HUES48 (cell line): ENCODE data around the gene IGSF3.

Experiments used
- H3K27ac ChIP-seq: one replicate; pipeline ENCODE4 v1.7.0; 2013; ENCODE audit warnings: low read depth, low read length, inconsistent platforms
- H3K27me3 ChIP-seq: 2 replicates; pipeline ENCODE4 v1.6.1; 2013; ENCODE audit warnings: mild to moderate bottlenecking, low read length; ENCODE audit not compliant: control insufficient read depth, insufficient read depth
- H3K36me3 ChIP-seq: 2 replicates; pipeline ENCODE4 v1.6.1; 2013; ENCODE audit warnings: low read length; ENCODE audit not compliant: control insufficient read depth, insufficient read depth
- H3K4me1 ChIP-seq: 2 replicates; pipeline ENCODE4 v1.6.1; 2013; ENCODE audit warnings: mild to moderate bottlenecking, low read length; ENCODE audit not compliant: control insufficient read depth, insufficient read depth
- H3K4me3 ChIP-seq: 2 replicates; pipeline ENCODE4 v1.5.1; 2013; ENCODE audit warnings: mild to moderate bottlenecking, low read depth, low read length
- H3K9ac ChIP-seq: 2 replicates; pipeline ENCODE4 v1.6.1; 2013; ENCODE audit warnings: mild to moderate bottlenecking, low read depth, low read length, moderate library complexity
- H3K9me3 ChIP-seq: 2 replicates; pipeline ENCODE4 v1.6.1; 2013; ENCODE audit warnings: low read length; ENCODE audit not compliant: control insufficient read depth, insufficient read depth

IGSF3 gene

DNA sequence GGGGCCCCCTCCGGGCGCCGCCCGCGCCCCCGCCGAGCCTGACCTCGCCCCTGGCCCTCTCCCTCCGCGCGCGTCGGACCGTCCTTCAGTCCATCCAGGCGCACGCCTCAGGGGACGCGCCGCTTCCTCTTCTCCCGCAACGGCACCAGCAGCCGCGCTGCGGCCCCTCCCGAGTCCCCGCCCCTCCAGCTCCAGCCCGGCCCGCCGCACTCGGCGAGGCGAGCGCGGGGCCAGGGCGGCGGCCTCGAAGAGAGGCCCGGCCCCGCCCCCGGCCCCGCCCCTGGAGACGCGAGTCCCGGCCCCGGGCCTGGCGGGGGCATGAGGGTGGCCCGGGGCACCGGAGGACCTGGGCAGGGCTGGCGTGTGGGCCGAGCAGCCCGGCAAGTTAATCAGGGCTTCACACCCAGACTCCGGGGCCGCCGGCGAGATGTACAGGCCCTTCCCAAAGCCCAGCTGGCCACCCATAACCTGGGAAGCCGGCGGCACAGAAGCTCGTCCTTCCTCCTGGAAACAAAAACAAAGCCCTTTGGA lies at the start of gene IGSF3:
Gene IGSF3 (minus strand): TSS at position 159 of the 531 bp plus-strand sequence. CDS start 1,407 bp downstream, outside the sequence.
- Histone ChIP-seq H3K9me3 (no peaks in the 10 kb centered on the region), H3K4me1 (peaks cover 18% of the 10 kb centered on the region), H3K9ac (no peak within 1 kb of the TSS), H3K27ac (no peak within 1 kb of the TSS), H3K36me3 (peaks cover 3% of the 10 kb centered on the region; the same call in 1 of the 2 replicates), H3K27me3 (peaks cover 18% of the 10 kb centered on the region), H3K4me3 (peak within 1 kb of the TSS; percentile 88)

DNA sequence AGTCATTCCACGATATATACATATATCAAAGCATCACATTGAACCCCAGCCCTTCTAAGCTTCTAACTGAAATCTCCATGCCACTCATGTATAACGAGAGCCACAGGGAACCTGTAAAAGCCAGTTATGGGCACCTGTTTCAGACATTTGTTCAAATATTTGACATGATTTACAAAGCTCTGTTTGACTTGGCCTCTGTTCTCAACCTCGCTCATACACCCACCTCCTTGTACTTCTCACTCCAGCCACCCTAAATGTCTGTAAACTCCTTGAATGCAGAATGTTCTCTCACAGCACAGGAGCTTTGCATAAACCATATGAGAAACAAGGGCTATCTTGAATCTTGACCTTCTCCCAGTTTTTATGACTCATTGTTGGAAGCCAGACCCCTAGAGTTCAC lies 49.8 kb upstream of the IGSF3 start:
- Histone ChIP-seq H3K4me1 (peaks cover 11% of the 10 kb centered on the region), H3K9ac (no peak overlapping the region), H3K27me3 (no peaks in the 10 kb centered on the region), H3K27ac (no peak overlapping the region), H3K4me3 (no peak overlapping the region), H3K36me3 (no peaks in the 10 kb centered on the region), H3K9me3 (no peaks in the 10 kb centered on the region)

DNA sequence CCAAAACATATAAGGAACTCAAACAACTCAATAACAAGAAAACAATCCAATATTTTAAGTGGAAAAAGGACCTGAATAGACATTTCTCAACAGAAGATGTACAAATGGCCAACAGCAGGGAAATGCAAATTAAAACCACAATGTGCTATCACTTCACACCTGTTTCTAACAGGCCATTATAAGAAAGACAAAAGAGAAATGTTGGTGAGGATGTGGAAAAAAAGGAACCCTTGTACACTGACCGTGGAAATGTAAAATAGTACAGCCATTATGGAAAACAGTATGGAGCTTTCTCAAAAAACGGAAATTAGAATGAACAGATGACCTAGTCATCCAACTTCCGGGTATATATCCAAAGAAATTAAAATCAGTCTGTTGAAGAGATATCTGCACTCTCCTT lies 48.9 kb upstream of the IGSF3 start:
- no peaks in the 10 kb centered on the region for H3K9me3 ChIP-seq
- no peak overlapping the region for H3K9ac ChIP-seq
- peaks cover 21% of the 10 kb centered on the region for H3K4me1 ChIP-seq
- no peaks in the 10 kb centered on the region for H3K36me3 ChIP-seq
- H3K27ac ChIP-seq, result no peak overlapping the region
- H3K4me3 ChIP-seq, result no peak overlapping the region
- H3K27me3 ChIP-seq, result no peaks in the 10 kb centered on the region

DNA sequence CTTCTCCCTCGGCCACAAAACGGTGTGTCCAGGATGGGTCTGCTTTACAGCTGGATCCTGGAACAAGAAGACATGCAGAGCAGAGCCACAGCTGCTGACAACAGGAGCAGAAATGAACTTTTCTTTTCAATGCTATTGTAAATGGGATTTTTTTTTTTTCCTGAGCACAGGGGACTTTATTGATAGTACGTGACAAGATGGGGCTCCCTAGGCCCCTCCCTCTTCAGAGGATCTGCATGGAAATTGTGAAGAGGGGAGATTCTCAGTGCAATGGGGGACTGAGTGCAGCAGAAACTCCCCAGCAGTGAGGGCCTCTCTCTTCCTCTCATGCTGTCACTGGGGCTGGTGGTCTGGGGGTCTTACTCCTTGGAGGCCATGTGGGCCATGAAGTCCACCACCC lies 45.9 kb upstream of the IGSF3 start:
- H3K9me3 ChIP-seq, result no peaks in the 10 kb centered on the region
- no peaks in the 10 kb centered on the region for H3K36me3 ChIP-seq
- peaks cover 22% of the 10 kb centered on the region for H3K4me1 ChIP-seq
- no peak overlapping the region for H3K9ac ChIP-seq
- H3K27ac ChIP-seq, result no peak overlapping the region
- H3K27me3 ChIP-seq, result no peaks in the 10 kb centered on the region
- H3K4me3 ChIP-seq, result no peak overlapping the region

DNA sequence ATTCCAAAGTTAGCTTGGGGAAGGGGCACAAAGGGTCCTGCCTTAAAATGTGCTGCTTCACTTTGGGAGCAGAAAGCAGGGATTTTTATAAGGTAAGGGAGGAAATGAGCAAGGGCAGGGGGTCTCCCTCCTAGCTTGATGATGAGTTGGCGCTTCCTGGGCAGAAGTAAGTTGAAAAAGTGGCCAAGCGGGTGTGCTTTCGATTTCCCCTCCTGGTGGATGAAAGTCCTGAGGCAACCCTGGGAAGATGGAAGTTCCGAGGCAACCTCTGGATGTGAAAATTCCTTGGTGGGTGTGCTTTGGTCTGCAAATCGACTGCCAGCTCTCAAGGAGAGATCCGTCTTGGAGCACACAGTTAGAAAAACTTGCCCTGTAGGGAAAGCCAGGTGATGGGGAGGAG lies 45.0 kb upstream of the IGSF3 start:
- H3K9me3 ChIP-seq, result no peaks in the 10 kb centered on the region
- no peaks in the 10 kb centered on the region for H3K36me3 ChIP-seq
- no peak overlapping the region for H3K4me3 ChIP-seq
- peaks cover 22% of the 10 kb centered on the region for H3K4me1 ChIP-seq
- no peaks in the 10 kb centered on the region for H3K27me3 ChIP-seq
- H3K9ac ChIP-seq, result peak overlapping the region; percentile 31; the same call in 1 of the 2 replicates
- H3K27ac ChIP-seq, result peak overlapping the region; percentile 60

DNA sequence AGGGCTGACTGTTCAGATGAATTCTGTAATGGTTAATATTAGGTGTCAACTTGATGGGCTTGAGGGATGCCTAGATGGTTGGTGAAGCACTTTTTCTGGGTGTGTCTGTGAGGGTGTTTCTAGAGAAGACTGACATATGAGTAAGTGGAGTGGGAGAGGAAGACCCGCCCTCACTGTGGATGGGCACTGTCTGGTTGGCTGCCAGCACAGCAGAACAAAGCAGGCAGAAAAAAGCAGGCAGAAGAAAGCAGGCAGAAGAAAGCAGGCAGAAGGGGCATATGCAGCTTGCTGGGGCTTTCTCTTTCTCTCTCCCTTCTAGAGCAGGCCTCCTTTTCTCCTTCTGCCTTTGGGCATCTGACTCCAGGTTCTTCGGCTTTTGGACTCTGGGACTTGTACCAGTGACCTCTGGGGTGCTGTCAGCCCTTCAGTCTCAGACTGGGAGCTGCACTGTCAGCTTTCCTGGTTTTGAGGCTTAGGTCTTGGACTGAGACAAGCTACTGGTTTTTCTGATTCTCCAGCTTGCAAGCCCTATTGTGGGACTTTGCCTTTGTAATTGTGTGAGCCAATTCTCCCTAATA lies 43.8 kb upstream of the IGSF3 start:
- no peaks in the 10 kb centered on the region for H3K36me3 ChIP-seq
- H3K4me3 ChIP-seq, result no peak overlapping the region
- H3K27ac ChIP-seq, result no peak overlapping the region
- H3K9me3 ChIP-seq, result no peaks in the 10 kb centered on the region
- H3K4me1 ChIP-seq, result peaks cover 22% of the 10 kb centered on the region
- H3K9ac ChIP-seq, result no peak overlapping the region
- no peaks in the 10 kb centered on the region for H3K27me3 ChIP-seq

DNA sequence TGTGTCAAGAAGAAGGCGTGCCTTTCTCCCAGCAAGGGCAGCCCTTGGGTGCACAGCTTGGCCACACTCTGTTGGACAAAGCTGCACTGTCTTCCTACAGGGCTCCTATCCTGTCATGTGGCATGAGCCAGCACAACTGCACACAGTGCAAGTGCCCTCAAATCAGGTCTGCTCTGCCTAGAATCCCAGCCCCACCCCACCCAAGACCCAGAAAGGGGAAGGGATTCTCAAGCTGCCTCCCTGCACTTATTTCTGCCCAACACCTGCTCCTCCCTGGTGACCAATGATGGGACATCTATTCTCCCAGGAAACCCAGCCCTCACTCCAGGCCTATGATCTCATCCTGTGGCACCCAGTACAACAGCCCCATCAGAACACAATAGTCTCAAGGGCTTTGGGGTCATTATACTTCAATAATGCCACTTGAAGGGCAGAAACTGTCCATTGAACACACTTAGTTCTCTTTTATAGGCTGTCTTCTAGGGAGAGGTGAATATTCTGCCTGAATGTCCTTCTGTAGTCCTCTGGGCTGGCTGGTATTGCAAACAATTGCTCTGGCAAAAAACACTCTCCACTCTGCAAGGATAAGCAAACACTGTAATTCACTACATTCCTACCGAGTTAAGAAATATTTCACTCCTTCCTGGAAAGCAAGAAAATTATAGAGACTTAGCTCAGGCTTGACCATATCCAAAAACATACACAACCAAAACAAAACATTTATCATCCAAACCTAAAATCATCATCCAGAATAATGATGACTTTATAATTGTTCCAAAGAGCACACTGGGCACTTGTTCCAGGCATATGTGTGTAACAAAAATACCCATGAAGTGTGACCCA lies 43.1 kb upstream of the IGSF3 start:
- H3K9me3 ChIP-seq, result no peaks in the 10 kb centered on the region; the same call in 1 of the 2 replicates
- no peaks in the 10 kb centered on the region for H3K27me3 ChIP-seq
- no peak overlapping the region for H3K9ac ChIP-seq
- H3K4me1 ChIP-seq, result peaks cover 22% of the 10 kb centered on the region
- no peak overlapping the region for H3K4me3 ChIP-seq
- H3K27ac ChIP-seq, result no peak overlapping the region
- H3K36me3 ChIP-seq, result no peaks in the 10 kb centered on the region

DNA sequence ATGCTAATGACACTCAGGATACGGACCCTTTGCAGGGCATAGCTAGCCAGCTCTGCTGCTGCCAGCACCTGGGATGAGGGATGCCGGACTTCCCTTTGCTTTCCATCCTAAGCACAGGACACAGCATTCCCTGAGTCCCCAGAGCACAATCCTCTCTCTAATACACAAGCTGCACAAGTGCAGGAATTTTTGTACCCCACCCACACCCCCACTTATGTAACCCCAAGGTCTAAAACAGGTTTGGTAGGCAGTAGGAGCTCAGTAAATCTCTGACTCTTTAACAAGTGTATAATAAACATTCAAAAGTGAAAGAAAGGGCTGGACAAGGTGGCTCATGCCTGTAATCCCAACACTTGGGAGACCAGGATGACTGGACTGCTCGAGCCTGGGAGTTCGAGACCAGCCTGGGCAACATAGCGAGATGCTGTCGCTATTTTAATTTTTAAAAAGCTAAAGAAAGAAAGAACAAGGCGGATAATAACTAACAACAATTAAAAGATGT lies 42.2 kb upstream of the IGSF3 start:
- H3K9me3 ChIP-seq, result no peaks in the 10 kb centered on the region; the same call in 1 of the 2 replicates
- no peaks in the 10 kb centered on the region for H3K36me3 ChIP-seq
- no peak overlapping the region for H3K4me3 ChIP-seq
- H3K4me1 ChIP-seq, result peaks cover 22% of the 10 kb centered on the region
- H3K27ac ChIP-seq, result no peak overlapping the region
- no peaks in the 10 kb centered on the region for H3K27me3 ChIP-seq
- no peak overlapping the region for H3K9ac ChIP-seq

DNA sequence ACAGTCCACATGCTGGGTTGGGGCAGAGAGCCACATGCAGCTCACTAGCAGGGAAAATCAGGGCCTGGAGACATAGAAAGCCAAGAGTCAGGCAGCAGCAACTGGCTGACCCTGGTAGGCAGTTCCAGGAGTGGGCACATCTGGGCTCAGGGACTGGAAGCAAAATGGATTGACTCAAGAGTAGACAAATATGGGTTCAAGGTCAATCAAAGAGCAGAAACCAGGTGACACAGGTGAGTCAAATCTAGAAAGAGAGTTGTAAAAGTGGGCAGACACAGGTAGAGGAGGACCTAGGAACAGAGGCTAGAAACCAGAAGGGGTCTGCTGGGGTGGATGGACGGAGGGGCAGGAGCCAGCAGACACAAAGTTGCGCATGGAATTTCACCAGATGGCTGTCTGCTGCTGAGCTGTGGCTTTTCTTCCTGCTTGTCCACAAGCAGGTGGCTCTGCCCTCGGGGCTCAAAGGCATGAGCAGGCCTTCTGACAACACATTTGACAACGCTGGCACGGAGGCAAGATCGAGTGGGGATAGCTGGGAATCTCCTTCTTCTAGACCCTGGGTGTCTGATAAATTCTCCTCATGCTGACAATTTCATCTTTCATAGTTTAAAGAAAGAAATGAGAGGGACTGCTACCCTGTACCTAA lies 40.8 kb upstream of the IGSF3 start:
- H3K9me3 ChIP-seq, result no peaks in the 10 kb centered on the region; the same call in 1 of the 2 replicates
- no peak overlapping the region for H3K9ac ChIP-seq
- H3K4me3 ChIP-seq, result no peak overlapping the region
- H3K27me3 ChIP-seq, result no peaks in the 10 kb centered on the region
- no peak overlapping the region for H3K27ac ChIP-seq
- no peaks in the 10 kb centered on the region for H3K36me3 ChIP-seq
- H3K4me1 ChIP-seq, result peaks cover 21% of the 10 kb centered on the region

DNA sequence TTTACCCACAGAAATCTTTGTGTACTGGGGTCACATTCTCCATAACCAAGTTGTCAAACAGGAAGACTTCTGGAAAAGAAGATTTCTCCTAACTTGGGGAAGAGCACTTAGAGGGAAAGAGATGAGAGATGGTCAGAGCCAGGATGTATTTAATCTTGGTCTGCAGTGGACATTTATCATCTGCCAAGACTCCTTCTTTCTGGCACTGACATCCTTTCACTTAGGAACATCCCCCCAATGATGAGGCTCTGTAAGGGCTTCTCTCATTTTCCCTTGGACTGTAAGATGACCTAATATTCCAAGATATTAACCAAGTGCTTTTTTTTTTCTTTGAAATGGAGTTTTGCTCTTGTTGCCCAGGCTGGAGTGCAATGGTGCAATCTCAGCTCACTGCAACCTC lies 39.3 kb upstream of the IGSF3 start:
- Histone ChIP-seq H3K4me1 (peaks cover 6% of the 10 kb centered on the region), H3K4me3 (no peak overlapping the region), H3K36me3 (no peaks in the 10 kb centered on the region), H3K9ac (no peak overlapping the region), H3K27ac (no peak overlapping the region), H3K9me3 (no peaks in the 10 kb centered on the region; the same call in 1 of the 2 replicates), H3K27me3 (no peaks in the 10 kb centered on the region)
